GM23338 (cell line): ENCODE results near the gene TSPAN5. TPM values are rescaled to one million over a fixed set of nuclear protein-coding genes. Genes with fewer than 3 reads are reported as not detected.

Source experiments
- ATAC-seq: fragments of 200-7000 bp; cut with Tn5 transposase; 3 replicates; pipeline ENCODE4 v1.9.1; 2020
- DNase-seq: peaks from one replicate; pipeline ENCODE4 v3.0.0-alpha.2; 2015; ENCODE audit warnings: low spot score
- H2AFZ ChIP-seq: fragments of 200-600 bp; sonication (generic); 2 replicates; pipeline ENCODE4 v1.8.0; 2016; ENCODE audit warnings: antibody characterized with exemption, mild to moderate bottlenecking, moderate library complexity
- H3F3A ChIP-seq: fragments of 200-600 bp; sonication (generic); replicated peaks from 2 replicates; pipeline ENCODE4 v1.8.0; 2017; ENCODE audit warnings: antibody characterized with exemption, mixed run types, low read depth
- H3K27ac ChIP-seq: fragments of 200-600 bp; sonication (generic); 2 replicates; pipeline ENCODE4 v1.6.1; 2016; ENCODE audit warnings: low read depth
- H3K27me3 ChIP-seq: fragments of 200-600 bp; sonication (generic); 2 replicates; pipeline ENCODE4 v1.8.0; 2016; ENCODE audit warnings: mild to moderate bottlenecking, mixed run types, moderate library complexity; ENCODE audit not compliant: insufficient read depth
- H3K36me3 ChIP-seq: fragments of 200-600 bp; sonication (generic); 2 replicates; pipeline ENCODE4 v1.8.0; 2016; ENCODE audit warnings: mild to moderate bottlenecking; ENCODE audit not compliant: insufficient read depth
- H3K4me1 ChIP-seq: fragments of 200-600 bp; sonication (generic); 2 replicates; pipeline ENCODE4 v1.8.0; 2016; ENCODE audit warnings: mild to moderate bottlenecking, moderate library complexity; ENCODE audit not compliant: insufficient read depth
- H3K4me2 ChIP-seq: fragments of 200-600 bp; sonication (generic); 2 replicates; pipeline ENCODE4 v1.7.1; 2017; ENCODE audit warnings: mixed run types
- H3K4me3 ChIP-seq: fragments of 200-600 bp; sonication (generic); 2 replicates; pipeline ENCODE4 v1.6.1; 2016; ENCODE audit warnings: mixed run types
- H3K79me2 ChIP-seq: fragments of 200-600 bp; sonication (generic); replicated peaks from 2 replicates; pipeline ENCODE4 v1.8.0; 2017; ENCODE audit warnings: mild to moderate bottlenecking; ENCODE audit not compliant: insufficient read depth
- H3K9me2 ChIP-seq: fragments of 200-600 bp; sonication (generic); 2 replicates; pipeline ENCODE4 v1.8.0; 2017; ENCODE audit not compliant: insufficient read depth
- H4K20me1 ChIP-seq: fragments of 200-600 bp; sonication (generic); replicated peaks from 2 replicates; pipeline ENCODE4 v1.8.0; 2017; ENCODE audit warnings: mild to moderate bottlenecking; ENCODE audit not compliant: insufficient read depth
- H3K27ac Mint-ChIP-seq: 2 replicates; pipeline ENCODE4 v1.8.0; 2020; ENCODE audit warnings: inconsistent platforms, mild to moderate bottlenecking, moderate library complexity, mixed read lengths
- H3K27me3 Mint-ChIP-seq: 3 replicates; pipeline ENCODE4 v1.8.0; 2022; ENCODE audit warnings: low read depth, mild to moderate bottlenecking, moderate library complexity, mixed read lengths, inconsistent platforms; ENCODE audit not compliant: insufficient read depth, poor library complexity
- H3K36me3 Mint-ChIP-seq: 3 replicates; pipeline ENCODE4 v1.8.0; 2021; ENCODE audit warnings: low read depth, mild to moderate bottlenecking, inconsistent platforms, moderate library complexity, mixed read lengths
- H3K4me1 Mint-ChIP-seq: 3 replicates; pipeline ENCODE4 v1.8.0; 2020; ENCODE audit warnings: mild to moderate bottlenecking, inconsistent platforms, mixed read lengths
- H3K4me3 Mint-ChIP-seq: 3 replicates; pipeline ENCODE4 v1.8.0; 2021; ENCODE audit warnings: moderate library complexity, mild to moderate bottlenecking, inconsistent platforms, mixed read lengths
- H3K9me3 Mint-ChIP-seq: 3 replicates; pipeline ENCODE4 v1.8.0; 2020; ENCODE audit warnings: moderate library complexity, mild to moderate bottlenecking, inconsistent platforms, mixed read lengths
- CREB1 ChIP-seq: fragments of 250-450 bp; sonication (Bioruptor Pico); IDR thresholded peaks from 2 replicates; pipeline ENCODE4 v1.5.0; 2020; ENCODE audit warnings: low read depth, mild to moderate bottlenecking, moderate library complexity
- CTCF ChIP-seq, 2 experiments: fragments of 200-600 bp in 1 of 2; sonication (generic) in 1 of 2; conservative IDR thresholded peaks; 2 replicates each; pipeline versions ENCODE4 v1.5.1 to v1.6.1; 2016 to 2017; ENCODE audit warnings: antibody characterized with exemption in 2 of 2, low read depth in 2 of 2, mild to moderate bottlenecking in 2 of 2, moderate library complexity in 1 of 2
- EZH2 ChIP-seq: fragments of 200-600 bp; sonication (generic); IDR thresholded peaks from one replicate; pipeline ENCODE4 v1.8.0; 2017; ENCODE audit warnings: antibody characterized with exemption, mild to moderate bottlenecking, low read depth; ENCODE audit not compliant: unreplicated experiment
- EZH2phosphoT487 ChIP-seq: fragments of 200-600 bp; sonication (generic); IDR thresholded peaks from one replicate; pipeline ENCODE4 v1.8.1; 2018; ENCODE audit warnings: antibody characterized with exemption; ENCODE audit not compliant: unreplicated experiment
- JUNB ChIP-seq: IDR thresholded peaks from one replicate; pipeline ENCODE4 v1.6.1; 2016; ENCODE audit warnings: antibody characterized with exemption; ENCODE audit not compliant: unreplicated experiment
- NANOG ChIP-seq: IDR thresholded peaks from 2 replicates; pipeline ENCODE4 v1.6.1; 2016; ENCODE audit warnings: antibody characterized with exemption, borderline replicate concordance
- POLR2AphosphoS5 ChIP-seq: IDR thresholded peaks from 2 replicates; pipeline ENCODE4 v1.6.1; 2016; ENCODE audit warnings: antibody characterized with exemption, low read depth
- STAT1 ChIP-seq: IDR thresholded peaks from one replicate; pipeline ENCODE4 v1.6.1; 2016; ENCODE audit warnings: antibody characterized with exemption; ENCODE audit not compliant: unreplicated experiment
- ZNF114 ChIP-seq: fragments of 250-450 bp; sonication (Bioruptor Pico); IDR thresholded peaks from 2 replicates; pipeline ENCODE4 v1.5.0; 2020; ENCODE audit warnings: mild to moderate bottlenecking, moderate library complexity
- ZNF331 ChIP-seq: fragments of 250-450 bp; sonication (Bioruptor Pico); IDR thresholded peaks from 2 replicates; pipeline ENCODE4 v1.5.0; 2020; ENCODE audit warnings: low read depth, mild to moderate bottlenecking, moderate library complexity
- polyA plus RNA-seq: library from polyadenylated mRNA; unstranded; fragments of >200 nt; fragmentation: Nextera tagmentation; extraction: Ambion mirVana; gene quantifications from 2 replicates; pipeline ENCODE4 v1.2.1, GENCODE V29; 2016
- total RNA-seq: library from RNA; depleted of rRNA; stranded (reverse); fragments of >200 nt; shearing (Covaris generic); gene quantifications from 2 replicates; pipeline ENCODE4 v1.2.3, GENCODE V29; 2014
- TF ChIP-seq, protein P1 (sequence below): IDR thresholded peaks from one replicate; pipeline ENCODE4 v1.6.1; 2018; ENCODE audit warnings: antibody characterized with exemption; ENCODE audit not compliant: unreplicated experiment
- TF ChIP-seq, protein P2 (sequence below): IDR thresholded peaks from 2 replicates; pipeline ENCODE4 v1.6.1; 2016; ENCODE audit warnings: antibody characterized with exemption

TSPAN5 gene
- total and polyA plus RNA-seq, 2 experiments from 2014 or later, result 18.6 to 21.5 TPM

- TF ChIP-seq, protein P1, sequence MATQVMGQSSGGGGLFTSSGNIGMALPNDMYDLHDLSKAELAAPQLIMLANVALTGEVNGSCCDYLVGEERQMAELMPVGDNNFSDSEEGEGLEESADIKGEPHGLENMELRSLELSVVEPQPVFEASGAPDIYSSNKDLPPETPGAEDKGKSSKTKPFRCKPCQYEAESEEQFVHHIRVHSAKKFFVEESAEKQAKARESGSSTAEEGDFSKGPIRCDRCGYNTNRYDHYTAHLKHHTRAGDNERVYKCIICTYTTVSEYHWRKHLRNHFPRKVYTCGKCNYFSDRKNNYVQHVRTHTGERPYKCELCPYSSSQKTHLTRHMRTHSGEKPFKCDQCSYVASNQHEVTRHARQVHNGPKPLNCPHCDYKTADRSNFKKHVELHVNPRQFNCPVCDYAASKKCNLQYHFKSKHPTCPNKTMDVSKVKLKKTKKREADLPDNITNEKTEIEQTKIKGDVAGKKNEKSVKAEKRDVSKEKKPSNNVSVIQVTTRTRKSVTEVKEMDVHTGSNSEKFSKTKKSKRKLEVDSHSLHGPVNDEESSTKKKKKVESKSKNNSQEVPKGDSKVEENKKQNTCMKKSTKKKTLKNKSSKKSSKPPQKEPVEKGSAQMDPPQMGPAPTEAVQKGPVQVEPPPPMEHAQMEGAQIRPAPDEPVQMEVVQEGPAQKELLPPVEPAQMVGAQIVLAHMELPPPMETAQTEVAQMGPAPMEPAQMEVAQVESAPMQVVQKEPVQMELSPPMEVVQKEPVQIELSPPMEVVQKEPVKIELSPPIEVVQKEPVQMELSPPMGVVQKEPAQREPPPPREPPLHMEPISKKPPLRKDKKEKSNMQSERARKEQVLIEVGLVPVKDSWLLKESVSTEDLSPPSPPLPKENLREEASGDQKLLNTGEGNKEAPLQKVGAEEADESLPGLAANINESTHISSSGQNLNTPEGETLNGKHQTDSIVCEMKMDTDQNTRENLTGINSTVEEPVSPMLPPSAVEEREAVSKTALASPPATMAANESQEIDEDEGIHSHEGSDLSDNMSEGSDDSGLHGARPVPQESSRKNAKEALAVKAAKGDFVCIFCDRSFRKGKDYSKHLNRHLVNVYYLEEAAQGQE, result no peak
- no peak for TF ChIP-seq STAT1
- TF ChIP-seq EZH2phosphoT487, result no peak
- TF ChIP-seq JUNB, result no peak
- TF ChIP-seq NANOG, result no peak
- no peak for TF ChIP-seq CREB1 (CRISPR knock-in tag)
- no peak for TF ChIP-seq ZNF114 (CRISPR knock-in tag)
- no peak for TF ChIP-seq POLR2AphosphoS5
- TF ChIP-seq ZNF331, result no peak
These were observed 156.4 kb downstream of the TSPAN5 start (continued) for GRCh38 chr4:98502031-98502430.

DNA sequence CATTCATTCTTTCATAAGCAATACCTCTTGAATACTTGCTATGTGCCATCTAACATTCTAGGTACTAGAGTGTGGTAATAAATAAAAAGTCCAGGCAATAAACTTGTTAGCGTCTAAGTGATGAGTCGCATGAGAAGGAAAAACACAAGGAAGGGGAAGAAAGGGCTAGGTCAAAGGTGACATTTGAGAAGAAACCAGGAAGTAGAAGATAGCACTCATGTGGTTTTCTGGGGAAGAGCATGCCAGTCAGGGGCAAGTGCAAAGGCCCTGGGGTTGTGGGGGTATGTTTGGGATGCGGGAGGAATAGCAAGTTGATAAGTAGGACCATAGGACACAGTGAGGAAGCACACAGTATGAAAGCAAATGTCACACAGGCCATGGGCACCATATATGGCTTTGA lies 157.0 kb downstream of the TSPAN5 start:
- Mint-ChIP-seq H3K27me3 (peaks cover 12% of the 10 kb centered on the region), H3K4me3 (no peak overlapping the region), H3K9me3 (no peaks in the 10 kb centered on the region; the same call in 2 of the 3 replicates), H3K27ac (no peak overlapping the region), H3K36me3 (peaks cover 12% of the 10 kb centered on the region), H3K4me1 (peaks cover 12% of the 10 kb centered on the region)
- peaks cover 7% of the 10 kb centered on the region for H3K4me1 ChIP-seq
- H3K79me2 ChIP-seq, result no peaks in the 10 kb centered on the region
- no peak overlapping the region for H2AFZ ChIP-seq
- no peaks in the 10 kb centered on the region for H3K27me3 ChIP-seq
- H3K4me2 ChIP-seq, result no peak overlapping the region
- no peak for DNase-seq
- H4K20me1 ChIP-seq, result no peaks in the 10 kb centered on the region
- H3K4me3 ChIP-seq, result no peak overlapping the region
- H3K27ac ChIP-seq, result no peak overlapping the region
- no peak for ATAC-seq
- H3K9me2 ChIP-seq, result peaks cover 3% of the 10 kb centered on the region; the same call in 1 of the 2 replicates
- no peaks in the 10 kb centered on the region for H3K36me3 ChIP-seq
- TF ChIP-seq, protein P2, sequence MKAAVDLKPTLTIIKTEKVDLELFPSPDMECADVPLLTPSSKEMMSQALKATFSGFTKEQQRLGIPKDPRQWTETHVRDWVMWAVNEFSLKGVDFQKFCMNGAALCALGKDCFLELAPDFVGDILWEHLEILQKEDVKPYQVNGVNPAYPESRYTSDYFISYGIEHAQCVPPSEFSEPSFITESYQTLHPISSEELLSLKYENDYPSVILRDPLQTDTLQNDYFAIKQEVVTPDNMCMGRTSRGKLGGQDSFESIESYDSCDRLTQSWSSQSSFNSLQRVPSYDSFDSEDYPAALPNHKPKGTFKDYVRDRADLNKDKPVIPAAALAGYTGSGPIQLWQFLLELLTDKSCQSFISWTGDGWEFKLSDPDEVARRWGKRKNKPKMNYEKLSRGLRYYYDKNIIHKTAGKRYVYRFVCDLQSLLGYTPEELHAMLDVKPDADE, result no peak
- TF ChIP-seq EZH2 (no peak), CTCF (conservative IDR thresholded peaks at IDR 0.05; ENCODE audit: low read depth in 2 of 2) (no peak), ZNF114 (CRISPR knock-in tag) (no peak), STAT1 (no peak), EZH2phosphoT487 (no peak), ZNF331 (no peak), POLR2AphosphoS5 (no peak), NANOG (no peak), JUNB (no peak), CREB1 (CRISPR knock-in tag) (no peak)
- TF ChIP-seq, protein P1, result no peak
- H3F3A ChIP-seq, result no peaks in the 10 kb centered on the region
